ENCODE measurements around the gene SCFD2.
"Not testable (repeated sequence)": the region's sequence is repeated elsewhere in the genome, so short reads cannot be mapped to it uniquely, and the experiment has no call there.

The SCFD2 gene

DNA sequence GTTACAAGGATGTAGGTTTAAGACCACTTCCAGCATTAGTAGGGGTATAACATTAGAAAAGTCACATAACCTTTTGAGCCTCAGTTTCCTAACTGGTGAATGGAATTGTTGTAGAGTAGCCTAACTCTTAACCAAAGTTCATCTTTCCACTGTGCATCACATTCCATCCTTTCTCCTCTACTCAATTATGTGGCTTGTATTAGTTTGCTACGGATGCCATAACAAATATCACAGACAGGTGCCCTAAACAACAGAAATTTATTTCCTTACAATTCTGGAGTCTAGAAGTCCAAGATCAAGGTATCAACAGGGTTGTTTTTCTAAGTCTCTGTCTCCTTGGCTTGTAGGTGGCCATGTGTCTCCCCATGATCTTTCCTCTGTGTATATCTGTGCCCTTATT lies 271.8 kb downstream of the SCFD2 start:
- DNase-seq, result no peak

DNA sequence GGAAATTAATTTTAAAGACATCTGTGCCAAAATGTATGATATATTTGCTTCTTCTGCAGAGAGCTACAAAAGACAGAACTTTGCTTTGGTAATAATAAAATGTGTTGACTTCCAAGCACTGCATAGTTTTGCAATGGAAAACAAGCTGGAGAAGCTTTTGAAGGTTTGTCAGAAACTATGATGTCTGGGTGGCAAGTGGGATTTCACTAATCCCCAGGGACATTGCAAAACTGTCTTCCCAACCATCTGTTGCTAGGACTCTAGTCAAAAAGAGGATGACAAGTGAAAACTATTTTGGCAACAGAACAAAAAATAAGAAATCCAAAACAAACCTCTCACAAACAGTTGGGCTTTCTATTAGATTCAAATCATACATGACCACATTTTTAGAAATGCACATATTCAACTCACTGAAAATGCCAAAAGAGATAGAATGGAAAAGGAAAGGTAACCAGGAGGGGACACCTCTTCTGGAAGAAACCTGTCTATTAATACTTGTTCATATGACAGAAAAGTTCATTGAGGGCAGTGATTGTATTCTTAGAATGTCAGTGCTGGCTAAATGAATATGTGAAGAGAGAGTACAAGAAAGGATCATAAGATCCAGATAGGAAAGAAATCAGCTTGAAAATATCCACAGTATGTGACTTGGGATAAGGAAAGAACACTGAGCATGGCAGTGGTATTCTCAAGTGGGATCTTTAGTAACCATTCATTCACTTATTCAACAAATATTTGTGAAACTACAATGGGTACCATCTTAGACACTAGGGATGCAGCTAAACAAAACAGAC lies 275.7 kb downstream of the SCFD2 start:
- DNase-seq, result no peak

DNA sequence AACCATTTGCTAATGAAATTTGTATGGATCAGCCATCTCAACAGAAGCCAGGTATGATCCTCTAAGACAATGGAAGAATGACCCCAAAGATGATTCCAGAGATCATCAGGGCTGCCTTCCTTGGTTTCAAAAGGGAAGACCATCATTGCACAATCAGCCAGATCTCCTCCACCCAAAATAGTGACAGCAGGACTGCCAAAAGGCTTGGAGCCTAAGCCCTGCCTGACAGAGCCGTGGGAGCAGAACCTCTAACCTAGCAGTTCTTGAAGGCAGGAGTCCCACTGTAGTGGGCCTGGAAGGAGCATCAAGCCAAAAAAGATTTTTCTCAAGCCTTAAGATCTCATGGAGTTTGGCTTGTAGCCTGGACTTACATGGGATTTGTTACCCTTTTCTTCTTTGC lies 277.7 kb downstream of the SCFD2 start:
- no peak for DNase-seq

DNA sequence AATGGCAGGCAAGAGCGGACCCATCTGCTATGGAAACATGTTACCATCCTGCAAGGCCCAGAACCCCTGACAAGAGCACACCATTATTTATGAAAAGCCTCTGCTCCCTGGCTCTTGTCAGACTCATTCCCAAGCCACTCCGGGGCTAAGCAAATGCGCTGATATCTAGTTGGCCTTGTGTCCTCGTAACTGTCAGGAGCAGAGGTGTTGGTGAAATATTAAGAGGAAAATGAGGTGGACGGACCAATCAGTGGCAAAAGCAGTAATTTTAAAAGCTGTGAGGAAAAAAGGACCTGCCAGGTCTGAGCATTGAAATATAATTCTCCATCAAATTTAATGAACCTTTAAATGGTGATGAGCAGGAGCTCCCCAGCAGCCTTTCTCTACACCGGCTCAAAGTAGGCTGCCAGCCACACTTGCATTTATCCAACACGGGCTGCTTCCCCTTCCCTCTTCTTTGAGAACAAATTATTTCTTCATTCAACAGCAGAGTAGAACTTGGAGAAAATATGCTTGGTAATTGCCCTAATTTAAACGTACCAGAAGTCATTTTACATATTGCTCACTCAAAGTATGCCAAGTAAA lies 289.4 kb downstream of the SCFD2 start:
- no peak for DNase-seq

DNA sequence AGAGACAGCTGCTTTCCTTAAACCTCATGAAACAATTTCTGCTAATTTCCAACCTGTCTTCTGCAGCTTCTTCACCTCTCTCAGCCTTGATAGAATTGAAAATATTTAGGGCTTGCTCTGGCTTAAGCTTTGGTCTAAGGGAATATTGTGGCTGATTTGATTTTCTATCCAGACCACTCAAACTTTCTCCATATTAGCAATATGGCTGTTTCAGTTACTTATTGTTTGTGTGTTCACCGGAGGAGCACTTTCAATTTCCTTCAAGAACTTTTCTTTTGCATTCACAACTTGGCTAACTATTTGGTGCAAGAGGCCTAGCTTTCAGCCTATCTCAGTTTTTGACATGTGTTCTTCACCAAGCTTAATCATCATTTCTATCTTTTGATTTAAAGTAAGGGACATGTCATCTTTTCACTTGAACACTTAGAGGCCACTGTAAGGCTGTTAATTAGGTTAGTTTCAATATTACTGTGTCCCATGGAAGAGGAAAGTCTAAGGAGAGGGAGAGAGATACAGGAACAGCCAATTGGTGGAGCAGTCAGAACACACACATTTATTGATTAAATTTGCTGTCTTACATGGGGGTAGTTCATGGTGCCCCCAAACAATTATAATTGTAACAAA lies 290.6 kb downstream of the SCFD2 start:
- no peak for DNase-seq

DNA sequence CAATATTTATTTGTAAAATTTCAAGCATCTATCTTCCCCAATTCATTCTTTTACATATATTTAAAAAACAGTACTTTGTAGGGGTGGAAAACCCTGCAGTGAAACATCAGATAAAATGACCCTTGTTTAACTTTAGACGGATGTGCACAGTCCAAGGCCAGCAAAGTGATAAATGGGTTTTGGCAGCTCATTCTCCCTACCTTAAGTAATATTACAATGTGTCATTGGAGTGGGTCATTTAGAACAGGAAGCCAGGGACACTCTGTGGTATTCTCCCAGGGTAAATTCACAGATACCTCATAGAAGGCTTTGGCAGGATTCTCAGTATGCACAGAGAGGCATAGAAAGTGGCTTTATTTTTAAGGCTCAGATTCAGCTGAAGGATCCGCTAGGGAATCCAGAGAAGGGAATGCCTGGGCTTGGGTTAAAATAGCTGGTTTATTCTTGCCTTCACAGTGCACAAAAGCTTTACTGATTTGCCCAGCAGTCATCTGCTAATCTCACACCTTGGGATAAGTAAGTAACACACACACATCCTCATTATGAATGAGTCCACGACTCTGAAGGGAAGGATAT lies 297.0 kb downstream of the SCFD2 start:
- DNase-seq, result no peak

DNA sequence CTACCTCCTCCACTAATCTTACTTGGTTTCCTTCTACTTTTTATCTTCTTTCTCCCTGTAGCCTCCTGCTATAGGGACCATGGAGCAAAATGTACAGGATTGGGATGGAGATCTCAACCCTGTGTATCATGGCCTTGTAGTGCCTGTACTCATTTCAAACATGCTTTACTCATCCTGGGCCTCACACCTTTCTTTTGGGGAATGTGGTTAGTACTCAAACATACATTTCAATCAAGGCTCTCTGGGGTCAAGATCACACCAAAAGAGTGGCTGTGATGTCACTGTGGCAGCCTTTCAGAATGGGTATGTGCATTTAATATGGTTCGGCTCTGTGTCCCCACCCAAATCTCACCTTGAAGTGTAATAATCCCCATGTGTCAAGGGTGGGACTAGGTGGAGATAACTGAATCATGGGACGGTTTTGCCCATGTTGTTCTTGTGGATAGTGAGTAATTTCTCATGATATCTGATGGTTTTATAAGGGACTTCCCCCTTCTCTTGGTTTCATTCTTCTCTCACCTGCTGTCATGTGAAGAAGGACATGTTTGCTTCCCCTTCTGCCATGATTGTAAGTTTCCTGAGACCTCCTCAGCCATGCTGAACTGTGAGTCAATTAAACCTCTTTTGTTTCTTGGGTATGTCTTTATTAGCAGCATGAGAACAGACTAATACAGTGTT lies 298.6 kb downstream of the SCFD2 start:
- no peak for DNase-seq

DNA sequence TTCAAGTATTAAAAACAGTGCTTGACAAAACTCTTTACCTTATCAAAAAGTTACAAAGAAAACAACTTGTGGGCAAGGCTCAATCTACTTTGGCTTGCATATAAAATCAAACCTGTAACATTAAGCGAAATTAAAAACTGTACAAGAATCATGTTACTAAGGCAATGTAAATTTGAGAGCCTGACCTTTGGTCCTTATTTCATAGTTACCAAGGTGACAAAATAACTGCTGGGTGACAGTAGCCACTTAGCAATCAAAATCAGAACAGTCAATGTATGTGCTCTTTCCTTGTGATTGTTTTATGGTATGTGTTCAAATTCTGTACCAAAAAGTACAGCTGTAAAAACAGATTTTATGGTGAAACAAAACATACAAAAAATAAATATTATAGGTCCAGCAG lies 299.7 kb downstream of the SCFD2 start:
- no peak for DNase-seq

DNA sequence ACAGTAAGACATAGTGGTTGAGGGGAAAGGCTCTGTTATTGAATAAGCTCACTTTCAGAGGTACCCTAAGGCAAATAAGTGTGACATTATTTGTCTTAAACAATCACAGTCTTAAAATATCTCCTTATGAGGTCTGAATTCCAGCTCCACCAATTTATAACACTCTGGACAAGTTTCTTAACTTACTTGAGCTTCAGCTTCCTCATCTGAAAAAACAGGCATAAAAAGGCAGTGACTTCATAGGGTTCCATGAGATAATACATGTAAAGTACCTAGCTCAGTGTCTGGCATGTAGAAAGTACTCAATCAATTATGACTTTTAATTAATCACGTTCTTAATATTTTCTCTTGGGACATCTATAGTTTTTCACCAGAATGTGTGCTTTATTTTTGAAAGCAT lies 301.3 kb downstream of the SCFD2 start:
- DNase-seq, result no peak

DNA sequence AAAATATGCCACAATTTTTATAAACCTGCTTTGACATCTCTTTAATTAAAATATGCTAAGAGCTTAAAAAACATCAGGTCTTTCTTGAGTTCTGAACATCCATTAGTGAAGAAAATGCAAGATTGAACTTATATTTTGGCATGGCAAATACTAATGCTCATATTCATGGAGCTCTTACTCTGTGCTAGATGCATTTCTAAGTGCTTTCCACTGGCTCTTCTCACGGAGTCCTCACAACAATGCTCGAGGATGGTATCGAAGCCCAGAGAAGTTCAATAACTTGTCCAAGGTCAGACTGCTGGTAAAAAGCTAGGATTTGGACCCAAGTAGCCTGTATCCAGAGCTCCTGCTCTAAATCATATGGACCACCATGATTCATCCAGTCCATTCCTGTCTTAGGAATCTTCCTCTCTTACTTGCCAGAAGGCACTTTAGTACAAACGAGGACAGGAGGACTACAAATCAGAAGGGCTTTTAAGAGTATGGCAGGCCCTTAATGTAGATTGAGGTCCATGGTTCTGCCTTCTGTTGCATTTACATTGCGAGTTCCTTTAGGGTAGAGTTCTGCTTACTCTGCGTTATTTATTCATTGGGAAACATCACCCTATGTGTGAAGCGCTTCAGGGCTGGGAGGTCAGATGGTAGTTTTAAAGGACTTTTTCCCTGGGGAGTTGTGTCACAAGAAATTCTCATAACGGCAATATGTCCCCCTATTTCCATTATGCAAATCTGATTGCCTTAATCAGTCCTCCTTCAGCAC lies 304.6 kb downstream of the SCFD2 start:
- DNase-seq, result no peak

DNA sequence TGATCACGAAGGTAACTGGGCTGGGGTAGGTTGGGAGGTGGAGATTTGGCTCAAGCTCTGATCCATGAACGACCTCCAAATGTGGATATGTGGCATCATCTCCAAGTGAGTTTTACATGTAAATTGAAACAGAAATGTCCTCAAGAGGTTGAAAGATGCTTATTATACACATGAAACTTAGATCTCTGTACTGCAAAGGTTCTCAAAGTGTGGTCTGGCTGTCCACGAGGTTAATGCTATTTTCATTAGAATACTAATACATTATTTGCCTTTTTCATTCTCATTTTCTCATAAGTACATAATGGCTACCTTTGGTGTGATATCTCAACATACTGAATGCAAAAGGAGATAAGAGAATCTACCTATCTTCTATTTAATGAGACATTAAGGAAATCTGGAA lies 305.6 kb downstream of the SCFD2 start:
- no peak for DNase-seq

DNA sequence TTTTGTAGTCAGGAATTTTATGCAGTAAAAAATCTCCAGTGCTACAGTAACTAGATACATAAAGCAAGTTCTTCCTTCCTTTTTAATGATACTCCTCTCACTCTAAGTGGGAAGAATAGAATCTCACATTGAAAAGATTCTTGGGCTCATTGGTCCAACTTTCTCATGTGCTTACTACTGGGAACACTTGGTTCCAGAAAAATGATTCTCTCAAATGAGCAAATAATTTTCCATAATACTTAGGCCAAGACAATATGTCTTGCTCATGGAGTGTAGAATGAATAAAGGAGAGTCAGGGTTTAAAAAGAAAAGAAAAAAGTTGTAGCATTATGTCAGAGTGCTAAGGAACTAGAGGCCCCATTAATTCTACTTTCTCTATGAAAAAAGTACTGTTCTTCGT lies 306.0 kb downstream of the SCFD2 start:
- DNase-seq, result no peak

DNA sequence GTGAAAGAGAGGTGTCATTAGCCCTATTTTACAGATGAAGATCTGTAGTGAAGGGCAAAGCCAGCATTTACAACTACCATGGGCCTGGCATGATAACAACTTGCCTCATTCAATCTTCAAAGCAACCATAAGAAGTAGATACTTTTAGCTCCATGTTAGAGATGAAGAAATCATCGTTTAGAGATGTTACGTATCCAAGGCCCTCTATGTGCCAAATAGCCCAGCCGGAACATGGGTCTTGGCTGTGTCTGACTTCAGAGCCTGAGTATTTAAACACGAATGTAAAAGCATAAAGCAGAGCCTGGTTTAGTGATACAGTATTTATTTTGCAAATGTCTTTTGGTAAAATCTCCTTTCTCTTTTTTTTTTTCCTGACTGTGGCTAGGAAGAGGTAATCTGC lies 306.6 kb downstream of the SCFD2 start:
- no peak for DNase-seq

DNA sequence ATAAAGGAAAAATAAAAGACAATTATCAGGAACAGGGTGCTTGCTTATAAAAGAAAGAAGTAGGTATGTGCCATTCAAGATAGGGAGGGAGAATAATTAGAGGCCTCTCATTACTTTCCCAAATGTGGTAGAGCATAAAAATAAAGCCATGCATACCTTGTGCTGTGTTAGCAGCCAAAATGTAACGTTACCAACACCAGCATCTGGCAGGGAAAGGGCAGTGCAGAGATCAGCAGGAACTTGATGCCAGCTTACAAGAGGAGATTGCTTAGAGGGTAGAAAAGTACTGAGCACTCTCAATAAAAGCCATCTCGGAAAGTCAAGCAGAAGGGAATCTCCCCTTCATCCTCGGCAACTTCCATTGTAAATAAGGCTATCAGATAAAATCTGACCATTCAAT lies 308.2 kb downstream of the SCFD2 start:
- no peak for DNase-seq

DNA sequence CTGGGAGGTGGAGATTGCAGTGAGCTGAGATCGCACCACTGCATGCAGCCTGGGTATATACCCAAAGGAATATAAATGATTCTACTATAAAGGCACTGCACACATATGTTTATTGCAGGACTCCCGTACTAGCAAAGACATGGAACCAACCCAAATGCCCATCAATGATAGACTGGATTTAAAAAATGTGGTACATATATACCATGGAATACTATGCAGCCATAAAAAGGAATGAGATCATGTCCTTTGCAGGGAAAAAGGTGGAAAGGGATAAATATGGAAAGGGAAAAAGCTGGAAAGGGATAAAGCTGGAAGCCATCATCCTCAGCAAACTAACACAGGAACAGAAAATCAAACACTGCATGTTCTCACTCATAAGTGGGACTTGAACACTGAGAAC lies 308.8 kb downstream of the SCFD2 start:
- not testable (repeated sequence) for DNase-seq

DNA sequence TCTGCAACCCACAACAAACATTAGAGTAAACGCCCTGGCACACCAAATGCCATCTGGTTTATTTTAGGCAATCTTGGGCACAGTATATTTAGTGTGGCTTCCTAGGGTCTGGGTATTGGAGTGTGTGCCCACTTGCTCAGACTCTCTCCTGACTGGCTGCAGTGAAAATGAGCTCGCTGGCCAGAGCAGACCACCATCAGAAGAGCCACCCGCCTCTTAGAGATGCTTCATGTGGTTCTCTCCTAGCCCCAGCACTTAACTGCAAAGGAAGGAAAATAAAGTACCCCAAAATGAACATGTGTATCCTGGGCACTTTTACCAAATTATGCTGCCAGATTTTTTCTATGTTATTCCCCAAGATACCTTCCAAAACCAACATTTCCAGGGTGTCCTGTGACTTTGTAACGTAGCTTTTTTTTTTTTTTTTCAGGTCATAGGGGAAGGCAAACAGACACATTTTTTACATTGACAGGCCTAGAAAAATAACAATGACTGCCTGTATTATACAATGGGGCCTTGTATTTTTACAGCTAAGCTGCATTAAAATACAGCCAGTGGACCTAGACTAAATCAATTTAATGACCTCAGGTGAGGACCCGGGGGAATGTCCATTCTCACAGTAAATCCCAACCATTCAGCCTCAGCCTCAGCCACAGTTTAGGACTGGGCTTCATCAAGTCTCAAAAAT lies 310.0 kb downstream of the SCFD2 start:
- DNase-seq, result no peak

DNA sequence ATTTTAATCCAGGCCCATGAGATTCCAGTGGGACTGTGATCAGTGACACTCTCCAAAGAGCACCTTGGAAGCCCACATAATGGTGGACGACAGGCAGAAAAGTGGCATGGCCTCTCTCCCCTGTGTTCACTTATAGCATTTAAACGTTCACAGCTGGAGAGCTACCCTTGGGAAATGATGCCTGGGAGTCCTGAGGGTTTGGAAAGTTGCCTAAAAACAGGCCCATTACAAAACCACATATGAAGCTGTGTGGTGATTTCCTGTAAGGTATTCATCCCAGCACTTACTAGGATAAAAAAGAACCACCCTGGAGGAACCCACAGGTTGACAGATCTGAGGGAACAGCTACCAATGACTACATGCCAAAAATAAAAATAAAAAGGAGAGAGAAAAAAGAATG lies 310.6 kb downstream of the SCFD2 start:
- DNase-seq, result no peak

DNA sequence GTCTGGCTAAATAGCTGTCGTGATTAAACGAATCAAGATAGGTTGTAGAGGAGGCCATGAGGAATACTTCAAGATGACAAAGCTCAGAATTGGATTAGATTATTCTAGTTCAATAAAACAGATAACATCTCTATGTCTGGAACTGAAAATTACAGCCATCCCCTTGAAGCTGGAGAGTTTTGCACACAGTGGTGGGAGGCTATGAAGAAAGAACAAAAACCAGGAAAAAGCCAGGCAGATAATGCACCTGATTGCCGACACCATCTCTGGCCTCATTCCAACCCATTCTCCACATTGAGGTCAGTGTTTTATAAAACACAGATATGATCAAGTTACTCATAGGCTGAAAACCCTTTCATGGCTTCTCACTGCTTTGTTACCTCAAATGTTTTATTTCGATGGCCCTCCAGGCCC lies 315.5 kb downstream of the SCFD2 start:
- DNase-seq, result no peak

DNA sequence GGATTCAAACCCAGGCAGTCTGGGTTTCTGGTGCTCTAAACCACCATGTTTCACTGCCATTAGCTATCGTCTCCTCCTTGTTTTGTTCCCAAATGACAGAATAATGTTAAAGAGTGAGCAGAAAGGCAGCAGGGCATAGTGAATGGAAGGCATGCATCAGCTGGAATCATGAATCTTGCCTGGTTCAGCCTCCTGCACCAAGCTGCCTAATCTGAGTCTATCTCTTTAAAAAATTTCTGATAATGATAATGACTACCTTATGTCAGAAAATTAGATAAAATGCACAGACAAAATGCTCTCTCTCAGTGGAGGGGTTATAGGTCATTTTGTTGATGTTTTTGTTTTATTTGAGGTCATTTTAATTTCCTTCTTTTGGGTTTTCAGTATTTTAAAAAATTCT lies 316.3 kb downstream of the SCFD2 start:
- no peak for DNase-seq

DNA sequence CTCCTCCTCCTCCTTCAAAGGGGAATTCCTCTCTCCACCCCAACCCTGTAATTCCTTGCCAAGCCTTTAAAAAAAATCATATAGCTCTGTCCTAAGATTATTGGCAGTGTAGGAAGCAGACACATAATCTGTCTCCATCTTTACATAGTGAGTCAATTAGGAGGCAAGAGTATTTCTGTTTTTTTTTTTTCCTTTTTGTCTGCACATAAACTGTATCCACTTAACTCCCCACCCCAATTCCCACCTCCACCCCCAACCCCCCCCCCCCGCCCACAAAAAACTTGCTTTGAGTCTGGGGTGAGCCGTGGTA lies 321.3 kb downstream of the SCFD2 start:
- no peak for DNase-seq

DNA sequence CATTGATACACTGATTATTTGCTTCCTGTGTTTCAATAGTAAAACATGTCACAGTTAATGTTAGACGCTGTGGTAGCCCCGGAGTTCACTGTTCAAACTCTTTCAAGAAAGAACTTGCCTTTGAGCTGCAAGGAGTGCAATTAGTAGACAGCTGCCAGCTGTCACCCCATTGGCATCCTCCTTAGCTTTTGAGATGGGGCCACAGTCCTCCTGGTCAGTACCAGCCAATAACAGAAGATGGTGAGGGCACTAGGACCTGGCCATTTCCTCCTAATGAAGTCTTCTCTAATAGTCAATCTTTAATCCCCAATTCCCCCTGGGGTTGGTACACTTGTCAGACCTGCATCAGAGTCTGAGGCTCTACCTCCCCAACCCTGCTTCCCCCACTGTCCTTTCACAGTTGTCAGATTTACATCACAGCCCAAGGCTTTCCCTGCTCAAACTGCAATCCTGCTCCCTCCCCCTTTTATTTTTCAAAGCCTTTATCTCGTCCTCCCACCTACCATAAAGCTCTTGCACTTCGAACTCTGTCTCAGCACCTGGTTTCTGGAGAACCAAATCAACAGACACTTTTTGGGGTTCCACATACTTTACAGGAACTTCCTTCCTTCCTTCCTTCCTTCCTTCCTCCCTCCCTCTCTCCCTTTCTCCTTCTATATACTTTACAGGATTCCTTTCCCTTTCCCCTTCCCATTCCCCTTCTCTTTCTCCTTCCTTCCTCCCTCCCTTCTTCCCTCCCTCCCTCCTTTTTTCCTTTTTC lies 321.8 kb downstream of the SCFD2 start:
- no peak for DNase-seq

DNA sequence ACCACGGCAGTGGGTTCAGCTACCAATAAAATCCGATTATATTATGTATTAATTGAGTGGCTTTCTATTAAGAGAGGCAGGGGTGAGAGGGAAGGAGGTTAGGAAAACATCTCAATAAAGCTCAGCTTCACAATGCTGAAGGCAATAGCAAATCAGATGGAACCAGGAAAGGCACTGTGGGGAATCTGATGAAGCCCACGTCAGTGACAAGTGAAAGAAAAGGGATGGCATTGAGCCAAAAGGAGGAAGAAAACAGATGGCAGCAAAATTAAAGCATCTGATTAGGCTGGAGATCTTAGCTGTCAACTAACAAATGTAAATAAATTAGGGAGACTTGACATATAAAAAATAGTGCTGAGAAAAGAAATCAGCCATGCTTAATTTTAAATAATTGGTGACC lies 322.8 kb downstream of the SCFD2 start:
- DNase-seq, result no peak
